Neuronal stem cell (in vitro differentiated cells): ENCODE data around the gene RFX1.

Experiments
- DNase-seq: peaks from one replicate; pipeline ENCODE4 v3.0.0-alpha.2; 2013; ENCODE audit warnings: low spot score
- H2AFZ ChIP-seq: one replicate; pipeline ENCODE4 v1.6.1; 2013; ENCODE audit warnings: mild to moderate bottlenecking, low read length, inconsistent platforms
- H2AK5ac ChIP-seq: 2 replicates; pipeline ENCODE4 v1.6.1; 2013; ENCODE audit warnings: low read depth, mild to moderate bottlenecking, inconsistent platforms, low read length, moderate library complexity, mixed read lengths
- H2BK120ac ChIP-seq: 2 replicates; pipeline ENCODE4 v1.6.1; 2013; ENCODE audit warnings: low read depth, mild to moderate bottlenecking, inconsistent platforms, low read length, moderate library complexity, mixed read lengths
- H2BK12ac ChIP-seq: one replicate; pipeline ENCODE4 v1.6.1; 2013; ENCODE audit warnings: low read length, inconsistent platforms
- H2BK15ac ChIP-seq: 2 replicates; pipeline ENCODE4 v1.6.1; 2013; ENCODE audit warnings: mild to moderate bottlenecking, low read length, inconsistent platforms, mixed read lengths
- H2BK5ac ChIP-seq: one replicate; pipeline ENCODE4 v1.6.1; 2013; ENCODE audit warnings: inconsistent platforms, mild to moderate bottlenecking, low read length, moderate library complexity
- H3K14ac ChIP-seq: one replicate; pipeline ENCODE4 v1.6.1; 2013; ENCODE audit warnings: low read length, inconsistent platforms
- H3K18ac ChIP-seq: 2 replicates; pipeline ENCODE4 v1.6.1; 2013; ENCODE audit warnings: low read length, inconsistent platforms
- H3K23ac ChIP-seq: 2 replicates; pipeline ENCODE4 v1.6.1; 2013; ENCODE audit warnings: low read depth, mild to moderate bottlenecking, mixed read lengths, low read length, inconsistent platforms; ENCODE audit not compliant: poor library complexity
- H3K27ac ChIP-seq: replicated peaks from 3 replicates; pipeline ENCODE4 v1.5.1; 2013; ENCODE audit warnings: low read length, inconsistent platforms
- H3K27me3 ChIP-seq, 3 experiments: 2 replicates each; pipeline ENCODE4 v1.6.1; 2013; ENCODE audit warnings: low read length in 3 of 3, mild to moderate bottlenecking in 2 of 3, inconsistent platforms in 1 of 3, low read depth in 1 of 3, mixed read lengths in 1 of 3, moderate library complexity in 1 of 3; ENCODE audit not compliant: control insufficient read depth in 3 of 3, insufficient read depth in 3 of 3
- H3K36me3 ChIP-seq, 2 donors: replicated peaks in 1 of 2; 2 replicates each; pipeline ENCODE4 v1.6.1; 2013; ENCODE audit warnings: low read length in 2 of 2; ENCODE audit not compliant: control insufficient read depth in 2 of 2, insufficient read depth in 2 of 2
- H3K4ac ChIP-seq: 2 replicates; pipeline ENCODE4 v1.6.1; 2013; ENCODE audit warnings: inconsistent platforms, mild to moderate bottlenecking, low read length, moderate library complexity
- H3K4me1 ChIP-seq, 2 donors: 1 replicate in 1 of 2; 2 replicates in 1 of 2; pipeline ENCODE4 v1.6.1; 2013; ENCODE audit warnings: low read length in 2 of 2, low read depth in 1 of 2; ENCODE audit not compliant: control insufficient read depth in 2 of 2, insufficient read depth in 1 of 2
- H3K4me2 ChIP-seq: one replicate; pipeline ENCODE4 v1.6.1; 2013; ENCODE audit warnings: mild to moderate bottlenecking, low read length, inconsistent platforms; ENCODE audit not compliant: insufficient read depth, poor library complexity, severe bottlenecking
- H3K4me3 ChIP-seq, 2 donors: 2 replicates each; pipeline ENCODE4 v1.5.1; 2013; ENCODE audit warnings: low read length in 2 of 2, mild to moderate bottlenecking in 2 of 2, inconsistent platforms in 1 of 2, moderate library complexity in 1 of 2
- H3K79me1 ChIP-seq: one replicate; pipeline ENCODE4 v1.6.1; 2013; ENCODE audit warnings: low read depth, mild to moderate bottlenecking, inconsistent platforms, low read length, moderate library complexity
- H3K9ac ChIP-seq: one replicate; pipeline ENCODE4 v1.6.1; 2013; ENCODE audit warnings: mild to moderate bottlenecking, low read depth, low read length, inconsistent platforms; ENCODE audit not compliant: poor library complexity
- H3K9me3 ChIP-seq, 2 donors: replicated peaks in 1 of 2; 2 replicates each; pipeline versions ENCODE3 to v1.6.1; 2013; ENCODE audit warnings: low read length in 2 of 2, mild to moderate bottlenecking in 2 of 2, inconsistent platforms in 1 of 2, low read depth in 1 of 2, mixed read lengths in 1 of 2, moderate library complexity in 1 of 2; ENCODE audit not compliant: control insufficient read depth in 2 of 2, insufficient read depth in 1 of 2
- H4K8ac ChIP-seq: one replicate; pipeline ENCODE4 v1.6.1; 2013; ENCODE audit warnings: low read depth, mild to moderate bottlenecking, inconsistent platforms, low read length, moderate library complexity
- H4K91ac ChIP-seq: one replicate; pipeline ENCODE4 v1.6.1; 2013; ENCODE audit warnings: low read length, low read depth, mild to moderate bottlenecking, inconsistent platforms; ENCODE audit not compliant: poor library complexity
- WGBS, 2 donors: extraction: QIAGEN DNeasy Blood & Tissue Kit; methylation state at CpG; one replicate each; pipeline ENCODE4 v1.1.7; 2013; ENCODE audit warnings: missing lambda C conversion rate in 2 of 2, mixed read lengths in 1 of 2; ENCODE audit not compliant: insufficient read length in 2 of 2, insufficient replicate concordance in 1 of 2; ENCODE audit errors: extremely low coverage in 2 of 2; 5-methylcytosine and 5-hydroxymethylcytosine counted together

The RFX1 gene

DNA sequence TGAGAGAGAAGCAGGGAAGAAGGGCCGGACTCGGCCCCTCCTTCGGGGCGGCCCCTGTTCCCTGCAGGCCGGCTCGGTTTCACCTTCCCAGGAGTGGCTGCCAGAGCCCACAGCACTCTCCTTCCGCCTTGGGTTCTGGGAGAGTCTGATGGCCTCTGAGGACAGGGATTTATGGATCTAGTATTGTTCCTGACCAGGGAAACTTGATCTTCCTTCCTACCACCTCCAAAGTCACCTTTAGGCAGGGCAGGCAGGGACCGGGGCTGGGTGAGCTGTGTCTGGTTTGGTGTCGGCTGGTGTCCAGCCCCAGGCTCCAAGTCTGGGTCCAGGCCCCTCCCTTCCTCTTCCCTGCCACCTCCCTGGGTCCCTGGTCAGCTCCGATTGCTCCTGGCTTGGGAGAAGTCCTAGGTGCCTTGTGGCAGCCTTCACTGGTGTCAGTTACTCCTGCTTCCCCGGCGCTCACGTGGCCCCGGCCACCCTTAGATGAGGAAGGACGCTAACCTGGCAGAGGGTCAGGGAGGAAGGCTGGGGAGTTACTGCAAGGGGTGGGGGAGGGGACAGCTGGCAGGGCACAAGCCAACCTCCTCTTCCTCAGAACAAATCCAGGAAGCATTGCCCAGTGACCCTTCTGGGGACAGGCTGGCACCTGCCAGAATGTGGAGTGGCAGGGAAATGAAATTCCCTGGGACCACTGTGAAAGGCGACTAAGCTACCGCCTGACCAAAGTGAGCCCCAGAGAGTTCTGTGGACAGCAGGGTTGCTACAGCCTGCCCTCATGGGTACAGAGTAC is 18.8 kb downstream of the RFX1 start:
- Histone ChIP-seq H2BK120ac (no peak overlapping the region), H3K27me3 (no peaks in the 10 kb centered on the region), H4K91ac (no peak overlapping the region), H2BK5ac (no peak overlapping the region), H3K4ac (no peak overlapping the region), H3K4me2 (no peak overlapping the region), H2AFZ (no peak overlapping the region), H3K4me3 (no peak overlapping the region), H3K27ac (no peak overlapping the region), H3K9me3 (no peaks in the 10 kb centered on the region), H3K9ac (peak overlapping the region; percentile 39), H2AK5ac (no peak overlapping the region), H3K4me1 (peaks cover 11% of the 10 kb centered on the region in 2 donors), H4K8ac (no peak overlapping the region), H2BK15ac (no peak overlapping the region), H3K36me3 (peaks cover 13 to 17% of the 10 kb centered on the region in 2 donors), H3K79me1 (peaks cover 3% of the 10 kb centered on the region), H2BK12ac (no peak overlapping the region), H3K14ac (no peak overlapping the region), H3K18ac (no peak overlapping the region), H3K23ac (no peak overlapping the region)
- no CpG with 5 or more reads among the region's 17 CpGs for WGBS, 2 donors
- DNase-seq: no peak

DNA sequence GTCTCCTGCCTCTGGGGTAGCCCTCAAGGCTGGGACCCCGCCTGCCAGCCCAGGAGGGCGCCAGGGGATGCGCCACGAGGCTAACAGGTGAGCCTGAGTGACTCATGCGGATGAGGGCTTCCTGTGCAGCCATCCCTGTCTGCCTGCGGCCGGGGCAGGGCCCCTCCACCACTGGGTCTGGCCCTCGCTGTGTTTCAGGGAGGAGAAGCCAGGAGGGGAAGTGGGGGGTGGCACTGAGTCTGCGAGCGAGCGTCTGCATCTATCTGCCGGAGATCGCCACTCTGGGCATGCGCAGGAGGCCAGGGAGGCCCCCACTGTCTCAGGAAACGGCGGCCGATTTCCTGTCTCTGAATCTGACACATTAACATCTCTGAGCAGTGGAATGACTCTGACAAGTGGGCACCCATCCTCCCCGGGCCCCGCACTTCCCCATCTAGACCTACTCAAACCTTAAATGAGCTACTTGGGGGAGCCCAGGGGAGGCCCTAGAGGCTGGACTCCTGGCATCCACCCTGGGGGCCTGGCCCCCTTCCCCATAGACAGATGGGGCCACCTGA is 19.7 kb downstream of the RFX1 start:
- peak overlapping the region; percentile 66 for H2BK5ac ChIP-seq
- H3K18ac ChIP-seq: peak overlapping the region; percentile 78
- H4K91ac ChIP-seq: no peak overlapping the region
- no peak overlapping the region for H2BK12ac ChIP-seq
- H3K27me3 ChIP-seq: no peaks in the 10 kb centered on the region
- no CpG with 5 or more reads among the region's 19 CpGs for WGBS, 2 donors
- H2BK120ac ChIP-seq: peak overlapping the region; percentile 16
- no peak for DNase-seq
- no peak overlapping the region for H3K14ac ChIP-seq
- peaks cover 11% of the 10 kb centered on the region in 2 donors for H3K4me1 ChIP-seq
- H3K79me1 ChIP-seq: peaks cover 6% of the 10 kb centered on the region
- H3K4ac ChIP-seq: no peak overlapping the region
- no peak overlapping the region for H3K27ac ChIP-seq
- peaks cover 14 to 16% of the 10 kb centered on the region in 2 donors for H3K36me3 ChIP-seq
- peak overlapping the region; percentile 79 for H2AK5ac ChIP-seq
- H3K9me3 ChIP-seq: no peaks in the 10 kb centered on the region
- H2AFZ ChIP-seq: peak overlapping the region; percentile 79
- peak overlapping the region; percentile 3 for H4K8ac ChIP-seq
- H3K9ac ChIP-seq: peak overlapping the region; percentile 50
- no peak overlapping the region for H2BK15ac ChIP-seq
- no peak overlapping the region for H3K4me2 ChIP-seq
- H3K23ac ChIP-seq: peak overlapping the region; percentile 52
- H3K4me3 ChIP-seq: no peak overlapping the region

DNA sequence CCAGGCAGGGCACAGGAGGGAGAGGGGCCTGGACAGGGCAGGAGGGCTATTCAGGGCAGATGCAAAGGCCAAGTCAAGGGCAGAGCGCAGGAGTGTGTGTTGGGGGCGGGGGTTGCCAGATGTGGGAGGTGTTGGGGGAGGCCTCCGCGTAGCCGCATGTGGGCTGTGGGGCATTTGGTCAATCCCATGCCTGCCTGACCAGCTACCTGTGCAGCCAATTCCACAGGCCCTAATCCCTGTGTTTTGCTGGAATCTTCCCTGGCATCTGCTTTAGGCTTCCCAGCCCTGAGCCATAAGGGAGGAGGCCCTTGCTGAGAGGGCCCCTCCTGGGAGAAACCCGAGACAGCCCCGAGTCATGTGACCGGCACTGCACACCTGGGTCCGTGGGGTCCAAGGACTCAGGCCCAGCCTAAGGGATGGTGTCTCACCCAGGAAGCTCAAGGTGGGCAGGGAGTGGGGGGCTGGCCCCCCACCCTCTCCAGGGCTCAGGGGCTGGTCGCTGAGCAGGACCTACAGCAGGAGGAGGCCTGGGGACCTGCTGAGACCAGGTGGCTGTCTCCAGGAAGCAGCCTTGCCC is 20.3 kb downstream of the RFX1 start:
- peak overlapping the region; percentile 50 for H3K9ac ChIP-seq
- H3K27ac ChIP-seq: no peak overlapping the region
- peak overlapping the region in 1 of 2 donors; percentile 3 for H3K4me3 ChIP-seq
- peak overlapping the region; percentile 71 for H3K14ac ChIP-seq
- H3K79me1 ChIP-seq: peaks cover 8% of the 10 kb centered on the region
- H3K36me3 ChIP-seq: peaks cover 12 to 15% of the 10 kb centered on the region in 2 donors
- no peak overlapping the region for H2BK5ac ChIP-seq
- peak overlapping the region; percentile 78 for H3K18ac ChIP-seq
- peaks cover 11% of the 10 kb centered on the region in 2 donors for H3K4me1 ChIP-seq
- peak overlapping the region; percentile 67 for H2BK15ac ChIP-seq
- no peak overlapping the region for H4K91ac ChIP-seq
- no peak for DNase-seq
- H3K4me2 ChIP-seq: no peak overlapping the region
- no peaks in the 10 kb centered on the region for H3K27me3 ChIP-seq
- H2AK5ac ChIP-seq: peak overlapping the region; percentile 79
- H3K4ac ChIP-seq: no peak overlapping the region
- WGBS, 2 donors: no CpG with 5 or more reads among the region's 10 CpGs
- peak overlapping the region; percentile 79 for H2AFZ ChIP-seq
- H2BK12ac ChIP-seq: peak overlapping the region; percentile 73
- H3K23ac ChIP-seq: peak overlapping the region; percentile 73
- peak overlapping the region; percentile 16 for H2BK120ac ChIP-seq
- no peaks in the 10 kb centered on the region for H3K9me3 ChIP-seq
- H4K8ac ChIP-seq: peak overlapping the region; percentile 3
